Hepatocyte (in vitro differentiated cells): ENCODE measurements around the gene ESYT3. TPM values are rescaled to one million over a fixed set of nuclear protein-coding genes. Genes with fewer than 3 reads are reported as not detected.

Experiments used
- DNase-seq: peaks from one replicate; pipeline ENCODE4 v3.0.0-alpha.2; 2016; ENCODE audit warnings: low spot score
- H2AFZ ChIP-seq: fragments of 200-600 bp; sonication (generic); 2 replicates; pipeline ENCODE4 v1.6.0; 2016; ENCODE audit warnings: antibody characterized with exemption, mild to moderate bottlenecking
- H3K27ac ChIP-seq: fragments of 200-600 bp; sonication (generic); 2 replicates; pipeline ENCODE4 v1.5.1; 2016; ENCODE audit warnings: mild to moderate bottlenecking
- H3K27me3 ChIP-seq: fragments of 200-600 bp; sonication (generic); 2 replicates; pipeline ENCODE4 v1.6.1; 2016
- H3K36me3 ChIP-seq: fragments of 200-600 bp; sonication (generic); replicated peaks from 2 replicates; pipeline ENCODE4 v1.5.1; 2016; ENCODE audit warnings: low read depth; ENCODE audit not compliant: insufficient read depth
- H3K4me1 ChIP-seq: fragments of 200-600 bp; sonication (generic); 2 replicates; pipeline ENCODE4 v1.5.1; 2016; ENCODE audit warnings: mild to moderate bottlenecking, moderate library complexity; ENCODE audit not compliant: insufficient read depth
- H3K4me2 ChIP-seq: fragments of 200-600 bp; sonication (generic); 2 replicates; pipeline ENCODE4 v1.6.0; 2016
- H3K4me3 ChIP-seq: fragments of 200-600 bp; sonication (generic); 2 replicates; pipeline ENCODE4 v1.5.1; 2016; ENCODE audit warnings: mild to moderate bottlenecking
- H3K79me2 ChIP-seq: fragments of 200-600 bp; sonication (generic); 2 replicates; pipeline ENCODE4 v1.6.0; 2017; ENCODE audit warnings: mild to moderate bottlenecking
- H3K9me2 ChIP-seq: fragments of 200-600 bp; sonication (generic); replicated peaks from 2 replicates; pipeline ENCODE4 v1.6.0; 2017; ENCODE audit warnings: mild to moderate bottlenecking; ENCODE audit not compliant: insufficient read depth
- H3K9me3 ChIP-seq: fragments of 200-600 bp; sonication (generic); 2 replicates; pipeline ENCODE4 v1.5.1; 2016; ENCODE audit warnings: low read depth, mild to moderate bottlenecking
- H4K20me1 ChIP-seq: fragments of 200-600 bp; sonication (generic); 2 replicates; pipeline ENCODE4 v1.6.0; 2016; ENCODE audit warnings: mild to moderate bottlenecking; ENCODE audit not compliant: insufficient read depth, poor library complexity, severe bottlenecking
- CTCF ChIP-seq: fragments of 200-600 bp; sonication (generic); IDR thresholded peaks from 2 replicates; pipeline ENCODE4 v1.5.1; 2016; ENCODE audit warnings: antibody characterized with exemption, mild to moderate bottlenecking; ENCODE audit not compliant: poor library complexity
- EZH2 ChIP-seq: fragments of 200-600 bp; sonication (generic); IDR thresholded peaks from 2 replicates; pipeline ENCODE4 v1.6.1; 2016; ENCODE audit warnings: antibody characterized with exemption, mild to moderate bottlenecking, borderline replicate concordance
- EZH2phosphoT487 ChIP-seq: fragments of 200-600 bp; sonication (generic); IDR thresholded peaks from one replicate; pipeline ENCODE4 v1.6.1; 2018; ENCODE audit warnings: antibody characterized with exemption, mild to moderate bottlenecking, low read depth, moderate library complexity; ENCODE audit not compliant: unreplicated experiment, severe bottlenecking
- WGBS: methylation state at CpG from one replicate; pipeline ENCODE4 v1.1.6; 2016; ENCODE audit warnings: low lambda C conversion rate; ENCODE audit errors: missing lambda C conversion rate; 5-methylcytosine and 5-hydroxymethylcytosine counted together
- polyA plus RNA-seq: library from polyadenylated mRNA; unstranded; fragments of >200 nt; fragmentation: Nextera tagmentation; extraction: Ambion mirVana; gene quantifications from 2 replicates; pipeline ENCODE4 v1.2.1, GENCODE V29; 2016
- total RNA-seq: library from RNA; depleted of rRNA; stranded (reverse); fragments of >200 nt; gene quantifications from 2 replicates; pipeline ENCODE4 v1.2.3, GENCODE V29; 2014

The ESYT3 gene
- total and polyA plus RNA-seq, 2 experiments from 2014 or later: 0.47 to 1.1 TPM

- Histone ChIP-seq H2AFZ (no peak overlapping the region), H4K20me1 (no peaks in the 10 kb centered on the region), H3K9me3 (no peaks in the 10 kb centered on the region), H3K4me2 (no peak overlapping the region), H3K27ac (no peak overlapping the region), H3K9me2 (no peaks in the 10 kb centered on the region), H3K27me3 (no peaks in the 10 kb centered on the region), H3K4me1 (no peaks in the 10 kb centered on the region), H3K4me3 (no peak overlapping the region), H3K36me3 (no peaks in the 10 kb centered on the region), H3K79me2 (no peaks in the 10 kb centered on the region)
- TF ChIP-seq CTCF (no peak), EZH2 (no peak), EZH2phosphoT487 (no peak)
- no peak for DNase-seq
- WGBS: 93% methylated on average over 6 of the region's 6 CpGs
These were observed 29.5 kb downstream of the ESYT3 start for GRCh38 chr3:138463724-138464490.

- WGBS: 84% methylated on average over 2 of the region's 2 CpGs
- Histone ChIP-seq H2AFZ (no peak overlapping the region), H3K4me2 (no peak overlapping the region), H4K20me1 (no peaks in the 10 kb centered on the region), H3K9me3 (no peaks in the 10 kb centered on the region), H3K79me2 (no peaks in the 10 kb centered on the region), H3K36me3 (no peaks in the 10 kb centered on the region), H3K9me2 (no peaks in the 10 kb centered on the region), H3K27me3 (no peaks in the 10 kb centered on the region), H3K4me1 (no peaks in the 10 kb centered on the region), H3K4me3 (no peak overlapping the region), H3K27ac (no peak overlapping the region)
- no peak for TF ChIP-seq EZH2
- no peak for TF ChIP-seq CTCF
- no peak for TF ChIP-seq EZH2phosphoT487
- DNase-seq: no peak
These were observed 30.1 kb downstream of the ESYT3 start for GRCh38 chr3:138464491-138464860.

- WGBS: 100% methylated on average over 3 of the region's 3 CpGs
- H4K20me1 ChIP-seq: no peaks in the 10 kb centered on the region
- no peak for DNase-seq
- H3K79me2 ChIP-seq: no peaks in the 10 kb centered on the region
- no peaks in the 10 kb centered on the region for H3K9me2 ChIP-seq
- H3K9me3 ChIP-seq: no peaks in the 10 kb centered on the region
- no peak overlapping the region for H3K27ac ChIP-seq
- H3K4me1 ChIP-seq: no peaks in the 10 kb centered on the region
- no peak overlapping the region for H3K4me2 ChIP-seq
- no peak for TF ChIP-seq EZH2
- no peak for TF ChIP-seq EZH2phosphoT487
- no peak for TF ChIP-seq CTCF
- H3K36me3 ChIP-seq: no peaks in the 10 kb centered on the region
- H3K4me3 ChIP-seq: no peak overlapping the region
- H3K27me3 ChIP-seq: no peaks in the 10 kb centered on the region
- H2AFZ ChIP-seq: no peak overlapping the region
These were observed 31.0 kb downstream of the ESYT3 start for GRCh38 chr3:138465451-138465850.

- 52% methylated on average over 2 of the region's 2 CpGs for WGBS
- Histone ChIP-seq H3K36me3 (no peaks in the 10 kb centered on the region), H4K20me1 (no peaks in the 10 kb centered on the region), H2AFZ (no peak overlapping the region), H3K9me2 (no peaks in the 10 kb centered on the region), H3K27ac (no peak overlapping the region), H3K9me3 (no peaks in the 10 kb centered on the region), H3K27me3 (no peaks in the 10 kb centered on the region), H3K4me3 (no peak overlapping the region), H3K79me2 (no peaks in the 10 kb centered on the region), H3K4me1 (no peaks in the 10 kb centered on the region), H3K4me2 (no peak overlapping the region)
- no peak for TF ChIP-seq EZH2phosphoT487
- DNase-seq: no peak
These were observed 31.5 kb downstream of the ESYT3 start for GRCh38 chr3:138465925-138466324.
